ENCODE data around the gene TEX19.

The TEX19 gene

GRCh38 chr17:82322526-82323453 lies 36.3 kb upstream of the TEX19 start:
- DNase-seq: no peak

GRCh38 chr17:82323514-82324234 lies 35.4 kb upstream of the TEX19 start:
- no peak for DNase-seq

GRCh38 chr17:82324566-82325285 lies 34.3 kb upstream of the TEX19 start:
- no peak for DNase-seq

GRCh38 chr17:82325286-82326180 lies 33.5 kb upstream of the TEX19 start:
- no peak for DNase-seq

GRCh38 chr17:82327289-82327688 lies 31.8 kb upstream of the TEX19 start:
- no peak for DNase-seq

GRCh38 chr17:82327757-82328140 lies 31.3 kb upstream of the TEX19 start:
- no peak for DNase-seq

GRCh38 chr17:82328141-82328993 lies 30.7 kb upstream of the TEX19 start:
- DNase-seq: no peak

- DNase-seq: no peak
Measured at GRCh38 chr17:82328994-82329507, 30.0 kb upstream of the TEX19 start.

GRCh38 chr17:82329683-82330321 lies 29.2 kb upstream of the TEX19 start:
- no peak for DNase-seq

GRCh38 chr17:82330322-82331239 lies 28.5 kb upstream of the TEX19 start:
- peak; percentile 70 for DNase-seq

GRCh38 chr17:82331345-82331939 lies 27.6 kb upstream of the TEX19 start:
- DNase-seq: no peak

GRCh38 chr17:82332669-82333278 lies 26.3 kb upstream of the TEX19 start:
- no peak for DNase-seq

GRCh38 chr17:82333279-82334171 lies 25.5 kb upstream of the TEX19 start, which contains the start of gene SECTM1:
TSS of gene SECTM1 (minus strand) at chr17:82333766. CDS start at chr17:82327240, 6,526 bp downstream.
- no peak for DNase-seq

- no peak for DNase-seq
Measured at GRCh38 chr17:82334204-82334621, 24.8 kb upstream of the TEX19 start.

GRCh38 chr17:82334622-82335394 lies 24.2 kb upstream of the TEX19 start:
- no peak for DNase-seq

GRCh38 chr17:82338858-82339633 lies 20.0 kb upstream of the TEX19 start:
- DNase-seq: no peak
